ENCODE measurements around the gene CTBP1. TPM values are rescaled to one million over a fixed set of nuclear protein-coding genes. Genes with fewer than 3 reads are reported as not detected.

Gene CTBP1
- polyA plus RNA-seq, 1 donor from 2014 or later, result 325 TPM

GRCh38 chr4:1180663-1181062 lies 68.3 kb downstream of the CTBP1 start:
- H3K4me2 ChIP-seq (ENCODE audit: low read length), result no peak overlapping the region
- no peaks in the 10 kb centered on the region for H3F3A ChIP-seq (ENCODE audit: insufficient read depth, low read length, poor library complexity, severe bottlenecking)
- no peak overlapping the region for H2AFZ ChIP-seq (ENCODE audit: low read depth, low read length)
- no peaks in the 10 kb centered on the region for H3K9me2 ChIP-seq (ENCODE audit: insufficient read depth, low read length)
- no peak for TF ChIP-seq RAD21 (conservative IDR thresholded peaks at IDR 0.05)
- TF ChIP-seq TAF1 (IDR thresholded peaks at IDR 0.05; ENCODE audit: low read depth), result no peak
- TF ChIP-seq POLR2AphosphoS5 (IDR thresholded peaks at IDR 0.05), result no peak
- TF ChIP-seq EZH2 (IDR thresholded peaks at IDR 0.05; ENCODE audit: borderline replicate concordance, insufficient read depth, low read length, poor library complexity, severe bottlenecking), result no peak
- TF ChIP-seq EP300 (conservative IDR thresholded peaks at IDR 0.05; ENCODE audit: poor library complexity, severe bottlenecking), result no peak
- TF ChIP-seq CTCF (IDR thresholded peaks at IDR 0.05; ENCODE audit: poor library complexity, severe bottlenecking), result no peak
- no peak for TF ChIP-seq SMC3 (conservative IDR thresholded peaks at IDR 0.05; ENCODE audit: poor library complexity)
- TF ChIP-seq REST (IDR thresholded peaks at IDR 0.05; ENCODE audit: borderline replicate concordance), result no peak
- TF ChIP-seq MXI1 (conservative IDR thresholded peaks at IDR 0.05; ENCODE audit: poor library complexity, severe bottlenecking), result no peak
- H3K79me2 ChIP-seq (replicated peaks; ENCODE audit: insufficient read depth, low read length), result no peaks in the 10 kb centered on the region
- H4K20me1 ChIP-seq (ENCODE audit: insufficient read depth), result no peaks in the 10 kb centered on the region
- H3K27ac ChIP-seq (ENCODE audit: low read length), result no peak overlapping the region
- peaks cover 10% of the 10 kb centered on the region for H3K9me3 ChIP-seq (ENCODE audit: low read length)
- no peaks in the 10 kb centered on the region for H3K36me3 ChIP-seq (ENCODE audit: insufficient read depth, low read length)
- no peaks in the 10 kb centered on the region for H3K27me3 ChIP-seq (ENCODE audit: insufficient read depth, low read depth, low read length)
- no peak overlapping the region for H3K4me3 ChIP-seq (ENCODE audit: low read length)
- no peak overlapping the region for H3K9ac ChIP-seq (ENCODE audit: low read length)

GRCh38 chr4:1179976-1180375 lies 69.0 kb downstream of the CTBP1 start:
- Histone ChIP-seq H3F3A (ENCODE audit: insufficient read depth, low read length, poor library complexity, severe bottlenecking) (no peaks in the 10 kb centered on the region), H3K9me3 (ENCODE audit: low read length) (peaks cover 10% of the 10 kb centered on the region), H3K9me2 (ENCODE audit: insufficient read depth, low read length) (no peaks in the 10 kb centered on the region), H3K9ac (ENCODE audit: low read length) (no peak overlapping the region), H3K27me3 (ENCODE audit: insufficient read depth, low read depth, low read length) (peaks cover under 1% of the 10 kb centered on the region), H3K4me3 (ENCODE audit: low read length) (no peak overlapping the region), H2AFZ (ENCODE audit: low read depth, low read length) (no peak overlapping the region), H3K4me2 (ENCODE audit: low read length) (no peak overlapping the region), H4K20me1 (ENCODE audit: insufficient read depth) (no peaks in the 10 kb centered on the region), H3K36me3 (ENCODE audit: insufficient read depth, low read length) (no peaks in the 10 kb centered on the region), H3K79me2 (replicated peaks; ENCODE audit: insufficient read depth, low read length) (no peaks in the 10 kb centered on the region), H3K27ac (ENCODE audit: low read length) (no peak overlapping the region)
- TF ChIP-seq CTCF (IDR thresholded peaks at IDR 0.05; ENCODE audit: poor library complexity, severe bottlenecking) (no peak), RAD21 (conservative IDR thresholded peaks at IDR 0.05) (no peak), REST (IDR thresholded peaks at IDR 0.05; ENCODE audit: borderline replicate concordance) (no peak), TAF1 (IDR thresholded peaks at IDR 0.05; ENCODE audit: low read depth) (no peak), MXI1 (conservative IDR thresholded peaks at IDR 0.05; ENCODE audit: poor library complexity, severe bottlenecking) (no peak), EZH2 (IDR thresholded peaks at IDR 0.05; ENCODE audit: borderline replicate concordance, insufficient read depth, low read length, poor library complexity, severe bottlenecking) (no peak), POLR2AphosphoS5 (IDR thresholded peaks at IDR 0.05) (no peak), EP300 (conservative IDR thresholded peaks at IDR 0.05; ENCODE audit: poor library complexity, severe bottlenecking) (no peak), SMC3 (conservative IDR thresholded peaks at IDR 0.05; ENCODE audit: poor library complexity) (no peak)
